ENCODE measurements around the gene BGLAP.

BGLAP gene

DNA sequence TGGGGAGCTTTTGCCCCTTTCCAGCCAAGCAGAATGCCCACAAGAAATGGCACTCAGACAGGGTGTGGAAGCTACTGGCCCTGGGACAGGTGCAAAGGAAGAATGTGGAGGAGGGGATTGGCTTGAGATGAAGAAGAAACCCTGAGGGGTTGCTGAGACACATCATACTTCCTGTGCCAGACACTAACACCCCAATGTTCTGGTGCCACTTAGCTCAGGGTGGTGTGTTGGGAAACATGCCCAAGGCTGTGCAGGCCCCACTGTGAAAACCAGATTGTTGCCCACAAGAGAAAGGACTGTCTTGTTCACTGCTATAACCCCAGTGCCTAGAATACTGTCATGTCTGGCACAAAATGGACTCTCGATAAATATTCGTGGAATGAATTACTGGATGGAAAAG, 15.7 kb downstream of the BGLAP start:
- DNase-seq (ENCODE audit: low read depth, low spot score) = no peak

DNA sequence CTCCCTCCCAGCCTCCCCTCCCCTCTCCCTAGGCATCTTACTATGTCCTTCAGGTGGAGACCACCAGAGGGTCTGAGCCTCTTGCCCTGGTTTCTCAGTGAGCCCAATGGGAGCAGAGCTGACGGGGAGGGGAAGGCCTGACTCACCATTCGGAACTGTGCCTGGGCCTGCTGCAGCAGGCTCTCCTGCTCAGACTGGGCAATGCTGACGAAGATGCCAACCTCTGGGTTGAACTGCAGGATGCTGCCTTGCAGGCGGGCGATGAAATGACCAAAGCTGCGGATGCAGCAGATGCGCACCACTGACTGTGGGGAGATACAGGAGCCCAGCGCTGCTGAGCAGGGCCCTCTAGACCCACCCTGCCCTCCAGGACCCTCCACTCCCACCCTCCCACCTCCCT, 16.9 kb downstream of the BGLAP start:
- DNase-seq (ENCODE audit: low read depth, low spot score) = no peak

DNA sequence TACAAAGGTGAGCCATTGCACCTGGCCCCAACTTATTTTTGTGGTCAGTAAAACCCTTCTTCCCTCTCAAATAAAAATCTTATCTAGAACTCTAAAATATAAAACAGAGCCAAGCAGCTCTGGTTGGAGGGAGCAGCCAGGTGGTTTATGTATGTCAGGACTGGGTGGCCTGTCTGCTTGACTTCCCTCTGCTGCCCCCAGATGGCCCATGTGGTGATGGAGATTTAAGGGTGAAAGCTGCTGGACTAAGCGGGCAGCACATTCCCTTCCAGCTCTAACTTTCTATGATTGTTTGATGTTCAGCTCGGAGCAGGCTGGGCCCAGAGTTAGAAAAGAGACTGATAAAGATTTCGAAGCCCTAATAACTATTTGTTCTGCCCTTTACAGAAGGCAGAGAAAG, 17.8 kb downstream of the BGLAP start:
- no peak for DNase-seq (ENCODE audit: low read depth, low spot score)

DNA sequence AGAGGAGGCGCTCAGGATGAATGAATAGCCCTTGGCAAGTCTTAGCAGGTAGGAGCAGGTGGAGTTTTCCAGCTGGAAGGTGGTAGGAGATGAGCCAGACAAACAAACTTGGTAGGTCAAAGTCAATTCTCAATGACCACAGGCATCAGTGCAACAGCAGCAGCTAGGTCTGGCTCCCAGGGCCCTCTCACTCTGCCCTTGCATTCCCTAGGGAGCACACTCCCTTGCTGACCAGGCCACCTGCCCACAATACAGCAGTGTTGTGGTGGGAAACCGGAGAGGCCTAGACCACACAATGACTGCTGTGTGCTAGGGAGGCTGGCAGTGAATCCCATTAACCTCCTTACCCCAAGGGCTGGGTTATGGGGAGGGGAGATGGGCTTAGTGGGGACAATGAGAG, 18.9 kb downstream of the BGLAP start:
- DNase-seq (ENCODE audit: low read depth, low spot score) = no peak

DNA sequence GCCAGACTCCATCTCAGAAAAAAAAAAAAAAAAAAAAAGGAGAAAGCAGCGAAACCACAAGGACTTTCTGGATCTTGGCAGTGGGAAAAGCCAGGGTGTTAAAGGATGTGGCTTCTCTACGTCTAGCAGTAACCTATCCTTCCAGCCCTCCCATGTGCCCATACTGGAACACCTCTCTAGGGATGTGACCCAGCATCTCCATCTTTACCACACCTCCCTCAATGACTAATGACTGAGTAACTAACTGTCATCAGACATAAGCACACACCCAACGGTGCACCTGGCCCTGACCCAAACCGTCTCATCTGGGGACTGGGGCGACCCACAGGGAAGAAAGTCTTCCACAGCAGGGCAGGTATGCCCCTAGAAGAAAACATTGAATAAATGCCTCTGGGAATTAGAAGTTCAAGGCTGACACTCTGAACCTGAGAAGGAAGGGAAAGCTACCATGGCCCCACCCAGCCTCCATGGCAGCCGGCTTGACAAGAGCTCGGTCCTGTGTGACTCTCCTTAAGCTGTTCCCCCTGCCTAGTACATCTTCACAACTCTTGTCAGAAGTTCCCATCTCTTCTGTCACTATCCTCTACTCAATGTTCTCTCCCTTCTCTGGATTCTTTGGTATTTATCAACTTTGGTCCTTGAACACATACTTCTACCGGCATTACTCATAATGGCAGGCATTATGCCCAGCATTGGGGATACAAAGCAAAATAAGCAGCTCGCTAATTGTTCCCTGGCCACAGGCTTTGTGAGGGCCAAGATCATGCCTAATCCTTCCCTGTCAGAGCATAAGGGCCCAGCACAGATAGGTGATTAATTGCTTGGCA, 20.7 kb downstream of the BGLAP start:
- DNase-seq (ENCODE audit: low read depth, low spot score) = no peak

DNA sequence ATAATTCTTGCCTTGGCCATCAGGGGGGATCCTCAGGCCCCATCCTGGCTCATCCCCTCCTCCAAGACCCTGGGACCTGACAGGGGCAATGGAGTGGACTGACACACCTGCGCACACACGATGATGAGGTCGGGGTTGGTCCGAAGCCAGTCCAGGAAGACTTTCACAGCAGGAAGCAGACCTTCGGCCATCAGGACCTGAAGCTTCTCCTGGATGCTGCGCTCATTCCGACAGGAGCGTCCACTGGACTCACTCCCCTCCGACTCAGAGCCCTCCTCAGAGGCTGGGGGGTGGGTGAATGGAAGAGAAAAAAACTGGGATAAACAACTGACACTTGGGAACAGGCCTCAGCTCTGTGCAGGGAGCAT, 21.3 kb downstream of the BGLAP start:
- DNase-seq (ENCODE audit: low read depth, low spot score) = no peak

DNA sequence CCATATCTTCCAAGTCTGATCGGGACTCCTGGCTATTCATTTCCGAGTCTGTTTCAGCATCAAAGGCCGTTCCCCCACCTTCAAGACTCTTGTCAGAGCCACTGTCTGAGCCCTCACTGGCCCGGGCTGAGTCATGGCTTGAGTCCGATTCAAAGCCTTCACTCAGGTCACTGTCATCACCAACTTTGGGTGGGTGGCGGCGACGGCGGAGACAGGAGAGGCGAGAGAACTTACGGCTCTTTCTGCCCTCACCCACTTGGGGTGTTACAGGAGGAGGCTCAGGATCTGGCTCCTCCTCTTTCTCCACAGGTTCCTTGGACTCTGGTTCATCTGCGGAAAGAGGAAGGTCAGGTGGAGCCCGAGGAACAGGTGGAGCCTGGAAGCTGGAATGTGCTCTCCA, 24.1 kb downstream of the BGLAP start:
- no peak for DNase-seq (ENCODE audit: low read depth, low spot score)

DNA sequence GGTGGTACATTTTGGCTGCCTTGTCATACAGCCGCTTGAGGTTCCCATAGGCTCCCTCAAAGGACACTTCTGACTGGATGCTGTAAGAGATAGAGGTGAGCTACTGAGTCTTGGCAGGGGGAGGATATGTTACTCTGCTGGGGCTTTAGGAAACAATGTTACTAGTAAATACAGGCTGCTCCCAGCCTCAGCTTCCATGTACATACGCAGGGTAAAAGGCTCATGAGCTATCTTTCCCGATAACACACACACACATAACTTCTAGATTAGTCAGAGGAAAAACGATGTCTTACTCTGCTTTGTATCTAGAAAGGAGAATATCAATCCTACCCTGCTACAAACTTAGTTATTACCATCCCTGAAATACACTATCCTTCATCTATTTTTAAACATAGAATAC, 26.4 kb downstream of the BGLAP start:
- no peak for DNase-seq (ENCODE audit: low read depth, low spot score)

DNA sequence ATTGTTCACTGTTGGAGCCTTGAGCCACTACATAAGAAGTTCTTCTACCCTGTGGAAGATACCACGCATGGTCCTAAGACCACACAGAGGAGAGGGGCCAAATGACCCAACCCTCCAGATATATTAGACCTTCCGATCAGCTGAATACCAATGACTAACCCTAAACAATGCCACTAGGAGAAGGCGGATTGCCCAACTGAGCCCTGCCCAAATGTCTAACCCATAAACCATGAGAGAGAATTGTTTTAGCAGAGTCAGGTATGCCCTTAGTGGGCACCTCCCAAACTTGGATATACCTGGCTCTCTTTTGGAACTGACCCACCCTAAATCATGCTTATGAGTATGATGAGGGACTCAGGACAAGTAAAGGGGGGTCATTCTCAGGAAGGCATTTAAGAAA, 28.3 kb downstream of the BGLAP start:
- DNase-seq (ENCODE audit: low read depth, low spot score) = no peak

DNA sequence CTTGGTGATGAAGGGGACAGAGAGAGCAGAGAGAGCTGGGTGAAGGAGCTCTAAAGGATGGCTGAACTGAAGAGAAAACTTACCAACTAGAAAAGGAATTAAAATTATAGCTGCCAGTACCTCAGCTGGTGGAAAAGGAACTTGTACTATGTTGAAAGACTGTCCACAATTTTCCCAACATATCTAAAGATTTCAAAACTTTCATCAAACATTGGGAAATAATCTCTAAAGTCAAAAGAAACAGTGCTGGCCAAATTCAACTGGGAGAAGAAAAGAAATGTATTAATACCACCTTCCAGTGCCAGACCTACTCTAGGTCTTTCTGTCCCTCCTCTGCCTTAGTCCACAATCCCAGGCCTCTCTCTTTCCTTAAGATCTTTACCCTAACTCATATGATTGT, 34.5 kb downstream of the BGLAP start:
- no peak for DNase-seq (ENCODE audit: low read depth, low spot score)

DNA sequence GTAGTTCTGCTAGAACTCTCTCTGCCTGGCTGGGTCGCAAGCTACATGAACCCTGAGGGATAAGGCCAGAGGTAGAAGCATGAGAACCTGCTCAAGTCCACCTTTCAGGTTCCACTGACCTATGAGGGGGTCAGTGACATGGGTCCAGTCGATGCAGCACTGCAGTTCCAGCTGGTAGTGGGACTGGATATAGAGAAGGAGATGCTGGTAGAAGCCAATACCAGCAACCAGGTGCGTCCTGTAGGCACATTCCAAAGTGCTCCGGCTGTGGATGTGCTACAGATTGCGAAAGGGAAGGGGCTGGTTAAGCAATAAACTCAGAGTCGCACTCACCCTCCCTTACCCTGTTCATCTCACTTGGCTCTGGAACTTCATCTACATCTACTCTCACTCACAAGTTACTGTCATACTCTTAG, 35.0 kb downstream of the BGLAP start:
- DNase-seq (ENCODE audit: low read depth, low spot score) = no peak

DNA sequence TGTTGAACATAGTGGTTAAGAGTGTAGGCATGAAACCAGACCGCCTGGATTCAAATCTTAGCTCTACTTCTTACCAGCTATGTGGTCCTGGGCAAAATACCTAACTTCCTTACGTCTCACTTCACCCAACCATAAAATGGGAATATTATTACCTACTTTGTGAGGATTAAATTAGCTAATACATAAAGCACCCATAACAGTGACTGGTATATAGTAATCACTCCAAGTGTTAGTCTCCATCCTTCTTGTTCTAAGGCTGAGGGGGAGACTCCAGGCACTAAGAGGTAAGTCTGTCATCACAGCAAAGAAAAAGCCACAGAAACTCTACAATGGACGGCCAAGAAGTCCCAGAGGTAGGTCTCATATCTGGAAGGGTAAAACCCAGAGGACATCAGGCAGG, 37.9 kb downstream of the BGLAP start:
- DNase-seq (ENCODE audit: low read depth, low spot score) = no peak

DNA sequence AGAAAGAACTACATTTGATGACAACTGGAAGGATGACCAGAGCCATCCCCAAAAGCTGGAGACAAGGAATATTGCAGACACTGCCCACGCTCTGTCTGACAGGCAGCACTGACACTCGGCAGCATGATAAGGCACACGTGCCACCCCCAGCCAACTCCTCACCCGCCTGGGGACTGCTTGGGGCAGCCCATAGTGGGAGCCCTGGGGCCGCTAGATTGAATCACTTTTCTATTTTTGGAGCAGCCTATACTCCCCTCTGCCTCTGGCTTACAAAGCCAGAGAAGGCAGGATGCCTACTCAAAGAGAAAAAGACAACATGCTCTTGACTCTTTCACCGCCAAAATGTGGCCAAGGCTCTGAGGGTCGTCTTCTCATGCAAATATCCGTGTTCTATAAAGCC, 39.3 kb downstream of the BGLAP start:
- DNase-seq (ENCODE audit: low read depth, low spot score) = no peak

DNA sequence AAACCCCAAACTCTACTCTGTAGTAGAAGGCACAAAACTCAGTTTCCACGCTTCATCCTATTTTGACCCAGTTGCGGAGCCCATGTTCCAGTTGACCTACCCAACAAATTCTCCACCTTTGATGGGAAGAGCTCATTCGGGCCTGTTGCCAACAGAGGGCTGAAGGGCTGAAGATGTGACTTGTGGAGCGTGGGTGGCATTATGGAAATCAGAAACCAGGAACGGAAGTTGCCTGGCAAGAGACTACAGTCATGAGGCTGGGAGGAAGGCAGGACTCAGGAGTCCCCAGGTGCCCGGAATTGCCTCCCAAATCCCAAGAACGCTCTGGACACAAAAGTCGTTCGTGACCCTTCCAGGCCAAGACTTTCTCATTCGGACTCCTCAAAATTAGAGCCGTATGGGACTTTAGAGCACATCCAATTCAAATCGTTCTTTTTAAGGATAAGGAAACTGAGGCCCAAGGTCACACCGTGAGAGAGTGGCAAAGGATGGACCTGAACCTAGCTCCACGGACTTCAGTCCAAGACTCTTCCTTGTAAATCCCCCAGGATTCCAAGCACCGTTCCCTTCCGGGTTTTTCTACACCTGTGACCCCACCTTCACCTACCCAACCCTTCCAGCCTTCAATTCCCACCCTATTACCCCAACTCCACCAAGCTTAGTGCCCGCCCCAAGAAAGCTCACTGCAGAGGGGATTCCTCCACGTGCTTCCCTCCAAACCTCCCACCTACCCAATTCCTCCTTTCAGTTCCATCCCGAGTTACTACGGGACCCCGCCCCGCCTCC, 39.9 kb downstream of the BGLAP start:
- no peak for DNase-seq (ENCODE audit: low read depth, low spot score)

DNA sequence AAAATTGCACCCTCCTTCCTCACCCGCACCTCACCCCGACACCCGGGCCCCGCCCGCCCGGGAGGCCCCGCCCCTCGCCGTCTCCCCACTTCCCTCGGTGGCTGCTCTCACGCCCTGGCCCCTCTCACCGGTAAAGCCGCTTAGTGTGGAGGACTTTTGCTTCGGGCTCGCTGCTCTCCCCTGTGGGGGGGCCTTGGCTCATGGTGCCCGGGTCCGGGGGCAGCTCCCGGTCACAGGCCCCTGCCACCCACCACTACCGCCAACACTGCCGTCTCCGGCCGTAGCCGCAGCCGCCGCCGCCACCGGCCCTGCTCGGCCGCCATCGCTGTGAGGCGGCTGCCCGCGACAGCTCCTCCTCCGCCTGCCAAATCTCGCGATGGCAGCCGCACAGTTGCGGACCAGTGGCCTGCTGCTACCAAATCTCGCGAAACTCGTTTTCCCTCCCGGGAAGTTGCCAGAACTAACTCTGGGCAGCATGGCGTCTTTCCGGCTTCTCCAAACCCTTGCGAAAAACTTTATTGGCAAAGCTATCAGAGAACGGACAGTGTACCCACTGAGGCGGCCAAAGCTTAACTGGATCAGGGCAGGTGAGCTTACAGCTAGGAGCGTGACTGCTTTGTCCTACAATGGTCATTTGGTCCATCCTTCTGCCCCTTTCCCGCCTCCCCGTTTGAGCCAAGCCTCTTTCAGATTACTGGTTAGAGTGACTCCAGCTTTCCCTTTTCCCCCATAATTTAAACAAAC, 40.7 kb downstream of the BGLAP start, which contains the start of gene SMG5:
Gene SMG5 (minus strand): TSS at position 347 of the 744 bp plus-strand sequence. CDS start 145 bp downstream, at position 202.
- peak; percentile 93 for DNase-seq (ENCODE audit: low read depth, low spot score)

DNA sequence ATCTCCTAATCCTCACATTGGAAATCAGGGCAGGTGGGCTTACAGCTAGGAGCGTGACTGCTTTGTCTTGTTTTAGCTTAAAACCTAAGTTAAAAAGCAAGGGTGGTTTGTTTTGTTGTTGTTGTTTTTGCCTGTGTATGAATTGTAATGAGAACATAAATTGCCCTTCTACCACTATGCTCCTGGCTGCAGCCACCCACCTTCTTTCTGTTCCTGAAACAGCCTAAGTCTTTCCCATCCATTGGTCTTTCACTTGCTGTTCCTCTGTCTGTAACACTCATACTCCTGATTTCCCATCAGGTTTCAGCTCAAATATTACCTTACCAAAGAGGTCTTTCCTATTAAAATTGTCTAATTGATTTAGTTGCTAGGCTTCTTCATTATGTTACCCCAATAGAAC, 41.5 kb downstream of the BGLAP start:
- no peak for DNase-seq (ENCODE audit: low read depth, low spot score)

DNA sequence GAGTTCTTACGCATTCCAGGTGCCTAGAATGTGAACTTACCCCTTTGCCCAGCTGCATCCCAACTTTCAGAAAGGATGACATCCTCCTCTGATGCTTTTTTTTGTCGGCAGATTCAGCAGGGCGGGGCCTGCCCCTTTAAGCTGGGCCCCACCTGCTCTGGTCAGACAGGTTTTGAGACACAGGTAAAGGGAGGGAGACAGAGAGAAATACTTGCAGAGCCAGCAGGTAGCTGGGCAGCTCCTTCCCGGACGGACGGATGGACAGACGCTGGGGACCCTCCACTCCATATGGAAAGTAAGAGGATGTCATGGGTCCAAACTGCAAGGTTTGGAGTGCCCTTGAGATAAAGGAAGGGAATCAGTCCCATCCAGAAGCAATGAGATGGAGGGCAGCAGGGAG, 42.1 kb downstream of the BGLAP start, which contains the start of gene TMEM79:
Gene TMEM79 (plus strand): TSS at position 214 of the 400 bp plus-strand sequence. CDS start 902 bp downstream, outside the sequence.
- no peak for DNase-seq (ENCODE audit: low read depth, low spot score)

DNA sequence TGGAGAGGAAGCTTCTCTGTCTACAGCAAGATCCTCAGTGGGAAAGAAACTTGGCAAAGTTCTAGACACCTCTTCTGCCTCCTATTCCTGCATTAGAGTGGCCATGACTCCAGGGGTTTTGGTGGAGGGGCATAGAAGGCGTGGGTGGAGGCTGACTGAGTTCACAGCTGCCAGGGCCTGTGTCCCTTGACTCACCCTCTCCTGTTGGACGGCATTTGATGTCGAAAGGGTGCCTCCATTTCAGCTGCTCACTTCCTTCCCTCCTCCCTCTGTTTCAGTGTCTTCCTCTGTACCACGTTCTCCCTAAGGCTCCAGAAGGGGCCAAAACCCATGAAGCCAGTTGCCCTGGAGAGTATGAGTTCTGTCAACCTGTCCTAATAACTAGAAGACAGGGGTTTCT, 42.8 kb downstream of the BGLAP start:
- no peak for DNase-seq (ENCODE audit: low read depth, low spot score)

DNA sequence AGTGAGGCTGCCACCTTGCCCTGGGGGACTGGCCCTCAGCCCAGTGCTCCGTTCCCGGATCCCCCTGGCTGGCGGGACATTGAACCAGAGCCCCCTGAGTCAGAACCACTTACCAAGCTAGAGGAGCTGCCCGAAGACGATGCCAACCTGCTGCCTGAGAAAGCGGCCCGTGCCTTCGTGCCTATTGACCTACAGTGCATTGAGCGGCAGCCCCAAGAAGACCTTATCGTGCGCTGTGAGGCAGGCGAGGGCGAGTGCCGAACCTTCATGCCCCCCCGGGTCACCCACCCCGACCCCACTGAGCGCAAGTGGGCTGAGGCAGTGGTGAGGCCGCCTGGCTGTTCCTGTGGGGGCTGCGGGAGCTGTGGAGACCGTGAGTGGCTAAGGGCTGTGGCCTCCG, 43.5 kb downstream of the BGLAP start:
- DNase-seq (ENCODE audit: low read depth, low spot score) = no peak

DNA sequence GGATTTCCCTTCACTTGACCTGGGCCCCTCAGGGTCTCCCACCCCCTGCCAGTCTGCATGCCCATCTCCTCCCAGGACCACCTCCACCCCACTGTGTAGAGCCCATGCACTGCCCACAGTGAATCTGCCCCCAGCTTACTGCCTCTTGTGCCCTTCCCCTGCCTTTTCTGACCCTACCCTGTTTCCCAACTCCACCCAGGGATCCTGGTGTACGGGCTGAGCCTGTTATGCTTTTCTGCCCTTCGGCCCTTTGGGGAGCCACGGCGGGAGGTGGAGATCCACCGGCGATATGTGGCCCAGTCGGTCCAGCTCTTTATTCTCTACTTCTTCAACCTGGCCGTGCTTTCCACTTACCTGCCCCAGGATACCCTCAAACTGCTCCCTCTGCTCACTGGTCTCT, 44.1 kb downstream of the BGLAP start:
- no peak for DNase-seq (ENCODE audit: low read depth, low spot score)

DNA sequence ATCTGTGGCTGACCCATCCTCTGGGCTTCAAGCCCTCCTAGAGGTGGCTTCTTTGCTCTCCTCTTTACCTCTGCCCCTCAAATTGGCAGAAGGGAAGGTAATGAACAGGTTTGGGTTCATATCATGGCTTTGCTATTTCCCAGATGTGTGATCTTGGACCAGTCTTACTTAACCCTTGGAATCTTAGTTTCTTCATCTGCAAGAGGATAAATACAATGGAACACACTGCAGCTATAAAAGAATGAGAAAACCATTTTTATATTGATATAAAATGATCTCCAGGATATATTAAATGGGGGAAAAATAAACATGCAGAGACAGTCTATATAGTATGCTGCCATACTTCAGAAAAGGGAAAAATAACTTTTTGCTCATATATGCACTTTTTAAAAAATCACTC, 47.9 kb downstream of the BGLAP start:
- DNase-seq (ENCODE audit: low read depth, low spot score) = no peak
